ENCODE data around the gene TSHZ2.
"Not testable (repeated sequence)": the region's sequence is repeated elsewhere in the genome, so short reads cannot be mapped to it uniquely, and the experiment has no call there.

DNA sequence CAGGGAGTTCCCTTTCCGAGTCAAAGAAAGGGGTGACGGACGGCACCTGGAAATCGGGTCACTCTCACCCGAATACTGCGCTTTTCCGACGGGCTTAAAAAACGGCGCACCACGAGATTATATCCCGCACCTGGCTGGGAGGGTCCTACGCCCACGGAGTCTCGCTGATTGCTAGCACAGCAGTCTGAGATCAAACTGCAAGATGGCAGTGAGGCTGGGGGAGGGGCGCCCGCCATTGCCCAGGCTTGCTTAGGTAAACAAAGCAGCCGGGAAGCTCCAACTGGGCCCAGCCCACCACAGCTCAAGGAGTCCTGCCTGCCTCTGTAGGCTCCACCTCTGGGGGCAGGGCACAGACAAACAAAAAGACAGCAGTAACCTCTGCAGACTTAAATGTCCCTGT is 500.7 kb downstream of the TSHZ2 start:
- TF ChIP-seq EP300 (IDR thresholded peaks at IDR 0.05; ENCODE audit: low read depth); POLR2A (IDR thresholded peaks at IDR 0.05): not testable (repeated sequence)
- TF ChIP-seq, protein P1, sequence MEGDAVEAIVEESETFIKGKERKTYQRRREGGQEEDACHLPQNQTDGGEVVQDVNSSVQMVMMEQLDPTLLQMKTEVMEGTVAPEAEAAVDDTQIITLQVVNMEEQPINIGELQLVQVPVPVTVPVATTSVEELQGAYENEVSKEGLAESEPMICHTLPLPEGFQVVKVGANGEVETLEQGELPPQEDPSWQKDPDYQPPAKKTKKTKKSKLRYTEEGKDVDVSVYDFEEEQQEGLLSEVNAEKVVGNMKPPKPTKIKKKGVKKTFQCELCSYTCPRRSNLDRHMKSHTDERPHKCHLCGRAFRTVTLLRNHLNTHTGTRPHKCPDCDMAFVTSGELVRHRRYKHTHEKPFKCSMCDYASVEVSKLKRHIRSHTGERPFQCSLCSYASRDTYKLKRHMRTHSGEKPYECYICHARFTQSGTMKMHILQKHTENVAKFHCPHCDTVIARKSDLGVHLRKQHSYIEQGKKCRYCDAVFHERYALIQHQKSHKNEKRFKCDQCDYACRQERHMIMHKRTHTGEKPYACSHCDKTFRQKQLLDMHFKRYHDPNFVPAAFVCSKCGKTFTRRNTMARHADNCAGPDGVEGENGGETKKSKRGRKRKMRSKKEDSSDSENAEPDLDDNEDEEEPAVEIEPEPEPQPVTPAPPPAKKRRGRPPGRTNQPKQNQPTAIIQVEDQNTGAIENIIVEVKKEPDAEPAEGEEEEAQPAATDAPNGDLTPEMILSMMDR (IDR thresholded peaks at IDR 0.05): not testable (repeated sequence)
